ENCODE measurements around the gene CHCHD3.

DNA sequence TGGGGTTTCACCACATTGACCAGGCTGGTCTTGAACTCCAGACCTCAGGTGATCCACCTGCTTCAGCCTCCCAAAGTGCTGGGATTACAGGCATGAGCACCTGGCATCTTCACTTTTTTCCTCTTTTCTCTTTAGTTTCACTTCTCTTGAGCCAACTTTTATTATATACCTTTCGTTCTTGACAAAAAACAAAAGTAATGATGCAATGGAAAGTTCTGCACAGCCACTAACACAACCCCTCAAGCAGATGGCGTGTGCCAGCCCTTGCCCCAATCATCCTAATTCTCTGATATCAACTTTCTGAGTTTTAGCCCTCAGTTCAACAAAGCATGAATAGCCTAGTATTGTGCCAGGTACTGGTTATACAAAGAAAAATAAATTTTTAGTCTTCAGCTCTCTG is 223.6 kb downstream of the CHCHD3 start:
- TF ChIP-seq CTCF (conservative IDR thresholded peaks at IDR 0.05) (no peak), EZH2 (IDR thresholded peaks at IDR 0.05; ENCODE audit: low read depth) (no peak)

All from PC-9 (cell line).